ENCODE measurements around the gene FOXJ1. TPM values are rescaled to one million over a fixed set of nuclear protein-coding genes. Genes with fewer than 3 reads are reported as not detected.

Gene FOXJ1
- total RNA-seq, 2 donors from 2014 or later: 17.8 to 23.6 TPM

DNA sequence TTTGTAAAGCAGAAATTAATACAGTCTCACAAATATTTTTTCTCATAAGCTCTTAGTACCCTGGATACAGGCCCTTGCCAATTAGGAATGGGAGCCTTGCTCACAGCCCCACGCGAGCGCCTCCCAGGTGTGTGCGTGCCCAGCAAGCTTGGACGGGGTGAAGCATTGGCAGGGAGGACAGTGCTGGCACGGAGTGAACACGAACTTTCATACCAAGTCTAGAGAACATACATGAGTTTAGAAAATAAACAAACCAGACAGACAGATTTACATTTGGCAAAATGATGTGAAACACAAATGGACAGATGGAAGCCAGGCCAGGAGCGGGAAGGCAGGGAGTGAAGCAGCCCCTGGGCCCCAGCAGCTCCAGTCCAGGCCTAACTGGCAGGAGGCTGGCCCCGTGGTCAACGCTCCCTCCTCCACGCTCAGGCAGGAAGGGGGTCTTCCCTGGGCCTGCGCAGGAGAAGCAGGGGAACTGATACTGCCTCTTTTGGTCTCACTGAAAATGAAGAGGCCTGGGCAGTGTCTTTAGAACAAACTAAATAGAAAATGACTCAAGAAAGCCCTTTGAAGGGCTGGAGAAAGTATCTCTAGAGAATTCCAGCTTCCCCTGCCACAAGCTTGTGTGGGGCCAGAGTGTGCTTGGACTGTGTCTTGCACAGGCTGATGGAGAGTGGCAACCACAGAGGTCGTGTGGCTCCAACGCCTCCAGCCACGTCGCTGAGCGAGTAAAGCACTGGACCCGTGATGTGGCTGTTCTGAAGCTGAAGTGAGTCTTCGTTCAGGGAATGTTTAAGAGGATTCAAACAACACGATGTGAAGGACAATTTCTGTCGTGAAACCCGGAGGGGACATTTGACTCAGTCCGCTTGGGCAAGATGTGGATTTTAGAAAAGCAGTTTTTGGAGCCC lies 9.9 kb upstream of the FOXJ1 start:
- Mint-ChIP-seq H3K27ac (no peak overlapping the region), H3K36me3 (ENCODE audit: low read depth) (no peaks in the 10 kb centered on the region), H3K9me3 (no peaks in the 10 kb centered on the region), H3K4me1 (peaks cover 23% of the 10 kb centered on the region), H3K27me3 (ENCODE audit: insufficient read depth) (peaks cover 3% of the 10 kb centered on the region), H3K4me3 (no peak overlapping the region)
- DNase-seq: peak; percentile 42
- no peaks in the 10 kb centered on the region for H3K4me1 ChIP-seq (ENCODE audit: control insufficient read depth, insufficient read depth, low read length)
- no peak overlapping the region for H3K9ac ChIP-seq (ENCODE audit: extremely low read depth, low read length, poor library complexity, severe bottlenecking)
- WGBS, 2 experiments (ENCODE audit: insufficient coverage in 1 of 2, insufficient read length in 1 of 2): 92 to 95% methylated on average over 14 to 23 of the region's 23 CpGs
- no peaks in the 10 kb centered on the region for H3K36me3 ChIP-seq (ENCODE audit: control insufficient read depth, insufficient read depth, low read length)
- H3K4me3 ChIP-seq (ENCODE audit: low read length): no peak overlapping the region
- no peak overlapping the region for H3K27ac ChIP-seq (ENCODE audit: low read depth, low read length)
- TF ChIP-seq, protein P1, sequence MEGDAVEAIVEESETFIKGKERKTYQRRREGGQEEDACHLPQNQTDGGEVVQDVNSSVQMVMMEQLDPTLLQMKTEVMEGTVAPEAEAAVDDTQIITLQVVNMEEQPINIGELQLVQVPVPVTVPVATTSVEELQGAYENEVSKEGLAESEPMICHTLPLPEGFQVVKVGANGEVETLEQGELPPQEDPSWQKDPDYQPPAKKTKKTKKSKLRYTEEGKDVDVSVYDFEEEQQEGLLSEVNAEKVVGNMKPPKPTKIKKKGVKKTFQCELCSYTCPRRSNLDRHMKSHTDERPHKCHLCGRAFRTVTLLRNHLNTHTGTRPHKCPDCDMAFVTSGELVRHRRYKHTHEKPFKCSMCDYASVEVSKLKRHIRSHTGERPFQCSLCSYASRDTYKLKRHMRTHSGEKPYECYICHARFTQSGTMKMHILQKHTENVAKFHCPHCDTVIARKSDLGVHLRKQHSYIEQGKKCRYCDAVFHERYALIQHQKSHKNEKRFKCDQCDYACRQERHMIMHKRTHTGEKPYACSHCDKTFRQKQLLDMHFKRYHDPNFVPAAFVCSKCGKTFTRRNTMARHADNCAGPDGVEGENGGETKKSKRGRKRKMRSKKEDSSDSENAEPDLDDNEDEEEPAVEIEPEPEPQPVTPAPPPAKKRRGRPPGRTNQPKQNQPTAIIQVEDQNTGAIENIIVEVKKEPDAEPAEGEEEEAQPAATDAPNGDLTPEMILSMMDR (conservative IDR thresholded peaks at IDR 0.05): no peak
- no peaks in the 10 kb centered on the region for H3K9me3 ChIP-seq (ENCODE audit: control insufficient read depth, low read length)
- H3K27me3 ChIP-seq (ENCODE audit: control insufficient read depth, insufficient read depth, low read length, poor library complexity, severe bottlenecking): no peaks in the 10 kb centered on the region

DNA sequence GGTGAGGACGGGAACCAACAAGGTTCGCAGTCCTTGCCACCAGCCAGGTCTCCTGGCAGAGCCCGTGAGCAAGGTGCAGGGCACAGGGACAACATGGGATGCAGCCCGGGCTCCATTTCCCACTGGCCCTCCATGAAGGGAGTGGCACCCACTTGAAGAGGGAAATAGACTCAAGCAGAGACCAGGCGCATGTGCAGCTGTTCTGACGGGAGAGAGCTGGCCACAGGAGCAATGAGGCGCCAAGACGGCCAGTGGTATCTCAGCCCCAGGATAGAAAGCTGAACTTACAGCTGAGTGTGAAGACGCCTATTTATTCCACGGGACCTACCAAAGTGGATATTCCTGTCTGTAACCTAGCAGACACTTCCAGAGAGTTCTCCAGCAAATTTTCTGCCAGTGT lies 8.2 kb upstream of the FOXJ1 start:
- no peaks in the 10 kb centered on the region for H3K36me3 ChIP-seq (ENCODE audit: control insufficient read depth, insufficient read depth, low read length)
- peak; percentile 49 for DNase-seq
- H3K36me3 Mint-ChIP-seq (ENCODE audit: low read depth): no peaks in the 10 kb centered on the region
- H3K27ac Mint-ChIP-seq: no peak overlapping the region
- no peak overlapping the region for H3K27ac ChIP-seq (ENCODE audit: low read depth, low read length)
- no peaks in the 10 kb centered on the region for H3K4me1 ChIP-seq (ENCODE audit: control insufficient read depth, insufficient read depth, low read length)
- no peaks in the 10 kb centered on the region for H3K9me3 ChIP-seq (ENCODE audit: control insufficient read depth, low read length)
- no peaks in the 10 kb centered on the region for H3K9me3 Mint-ChIP-seq
- H3K4me3 ChIP-seq (ENCODE audit: low read length): no peak overlapping the region
- H3K27me3 ChIP-seq (ENCODE audit: control insufficient read depth, insufficient read depth, low read length, poor library complexity, severe bottlenecking): no peaks in the 10 kb centered on the region
- H3K4me3 Mint-ChIP-seq: no peak overlapping the region
- peaks cover 16% of the 10 kb centered on the region for H3K27me3 Mint-ChIP-seq (ENCODE audit: insufficient read depth)
- WGBS, 2 experiments (ENCODE audit: insufficient coverage in 1 of 2, insufficient read length in 1 of 2): 92 to 96% methylated on average over 8 to 10 of the region's 10 CpGs
- H3K4me1 Mint-ChIP-seq: peaks cover 38% of the 10 kb centered on the region
- H3K9ac ChIP-seq (ENCODE audit: extremely low read depth, low read length, poor library complexity, severe bottlenecking): no peak overlapping the region
- TF ChIP-seq, protein P1 (conservative IDR thresholded peaks at IDR 0.05): no peak

DNA sequence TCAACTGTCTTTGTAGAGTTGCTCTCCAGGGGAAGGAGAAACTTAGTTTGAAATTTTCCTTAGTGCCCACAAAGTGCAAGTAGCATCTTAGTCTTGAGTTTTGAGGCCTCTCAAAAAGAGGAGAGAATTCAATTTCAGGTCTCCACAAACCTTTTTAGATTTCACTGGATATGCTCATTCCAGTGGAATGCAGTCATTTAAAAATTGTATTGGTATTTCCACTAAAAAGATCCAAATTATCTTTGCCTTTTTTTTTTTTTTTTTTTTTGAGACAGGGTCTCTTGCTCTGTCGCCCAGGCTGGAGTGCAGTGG lies 6.9 kb upstream of the FOXJ1 start:
- DNase-seq: no peak
- Mint-ChIP-seq H3K27ac (no peak overlapping the region), H3K4me1 (peaks cover 35% of the 10 kb centered on the region), H3K9me3 (no peaks in the 10 kb centered on the region), H3K27me3 (ENCODE audit: insufficient read depth) (peaks cover 28% of the 10 kb centered on the region), H3K4me3 (no peak overlapping the region), H3K36me3 (ENCODE audit: low read depth) (no peaks in the 10 kb centered on the region)
- no peaks in the 10 kb centered on the region for H3K36me3 ChIP-seq (ENCODE audit: control insufficient read depth, insufficient read depth, low read length)
- no peaks in the 10 kb centered on the region for H3K9me3 ChIP-seq (ENCODE audit: control insufficient read depth, low read length)
- TF ChIP-seq, protein P1 (conservative IDR thresholded peaks at IDR 0.05): no peak
- H3K4me3 ChIP-seq (ENCODE audit: low read length): no peak overlapping the region
- no peak overlapping the region for H3K27ac ChIP-seq (ENCODE audit: low read depth, low read length)
- 96% methylated on average over 1 of the region's 1 CpG; no CpG with 5 or more reads in 1 of the 2 experiments for WGBS, 2 experiments (ENCODE audit: insufficient coverage in 1 of 2, insufficient read length in 1 of 2)
- peaks cover 11% of the 10 kb centered on the region for H3K27me3 ChIP-seq (ENCODE audit: control insufficient read depth, insufficient read depth, low read length, poor library complexity, severe bottlenecking)
- no peaks in the 10 kb centered on the region for H3K4me1 ChIP-seq (ENCODE audit: control insufficient read depth, insufficient read depth, low read length)
- H3K9ac ChIP-seq (ENCODE audit: extremely low read depth, low read length, poor library complexity, severe bottlenecking): no peak overlapping the region
